ENCODE measurements around the gene RNF114. TPM values are rescaled to one million over a fixed set of nuclear protein-coding genes. Genes with fewer than 3 reads are reported as not detected.
"Not testable (repeated sequence)": the region's sequence is repeated elsewhere in the genome, so short reads cannot be mapped to it uniquely, and the experiment has no call there.

Gene RNF114
- total RNA-seq, 6 experiments from 2014 or later: 51.6 to 61.0 (median 56.1) TPM

GRCh38 chr20:49990271-49990720, 54.1 kb downstream of the RNF114 start:
- Mint-ChIP-seq H3K27me3 (ENCODE audit: insufficient read depth) (no peaks in the 10 kb centered on the region), H3K4me1 (ENCODE audit: low read depth) (peaks cover 56% of the 10 kb centered on the region), H3K27ac (peak overlapping the region; percentile 86), H3K9me3 (no peaks in the 10 kb centered on the region), H3K36me3 (ENCODE audit: low read depth) (peaks cover 6% of the 10 kb centered on the region), H3K4me3 (peak overlapping the region; percentile 70; the same call in 1 of the 2 replicates)
- TF ChIP-seq, protein P1, sequence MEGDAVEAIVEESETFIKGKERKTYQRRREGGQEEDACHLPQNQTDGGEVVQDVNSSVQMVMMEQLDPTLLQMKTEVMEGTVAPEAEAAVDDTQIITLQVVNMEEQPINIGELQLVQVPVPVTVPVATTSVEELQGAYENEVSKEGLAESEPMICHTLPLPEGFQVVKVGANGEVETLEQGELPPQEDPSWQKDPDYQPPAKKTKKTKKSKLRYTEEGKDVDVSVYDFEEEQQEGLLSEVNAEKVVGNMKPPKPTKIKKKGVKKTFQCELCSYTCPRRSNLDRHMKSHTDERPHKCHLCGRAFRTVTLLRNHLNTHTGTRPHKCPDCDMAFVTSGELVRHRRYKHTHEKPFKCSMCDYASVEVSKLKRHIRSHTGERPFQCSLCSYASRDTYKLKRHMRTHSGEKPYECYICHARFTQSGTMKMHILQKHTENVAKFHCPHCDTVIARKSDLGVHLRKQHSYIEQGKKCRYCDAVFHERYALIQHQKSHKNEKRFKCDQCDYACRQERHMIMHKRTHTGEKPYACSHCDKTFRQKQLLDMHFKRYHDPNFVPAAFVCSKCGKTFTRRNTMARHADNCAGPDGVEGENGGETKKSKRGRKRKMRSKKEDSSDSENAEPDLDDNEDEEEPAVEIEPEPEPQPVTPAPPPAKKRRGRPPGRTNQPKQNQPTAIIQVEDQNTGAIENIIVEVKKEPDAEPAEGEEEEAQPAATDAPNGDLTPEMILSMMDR (IDR thresholded peaks at IDR 0.05): no peak
- no peak for DNase-seq

DNA sequence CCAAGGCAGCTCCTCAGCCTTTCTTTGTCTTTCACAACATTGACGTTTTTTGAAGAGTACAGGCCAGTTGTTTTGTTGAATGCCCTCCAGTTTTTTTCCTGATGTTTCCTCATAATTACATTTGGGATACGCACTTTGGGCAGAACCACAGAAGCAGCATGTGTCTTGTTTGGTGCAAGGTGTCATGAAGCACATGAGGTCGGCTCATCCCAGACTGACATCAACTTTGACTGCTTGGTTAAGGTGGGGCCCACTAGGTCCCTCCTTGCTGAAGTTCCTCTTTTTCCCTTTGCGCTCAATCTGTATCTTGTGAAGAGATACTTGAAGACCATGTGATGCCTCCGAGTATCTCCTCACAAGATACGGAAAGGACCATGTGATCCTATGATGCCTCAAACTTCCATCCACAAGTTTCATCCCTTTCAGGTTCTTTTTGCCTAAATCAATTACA, 57.1 kb downstream of the RNF114 start:
- H3K27me3 Mint-ChIP-seq (ENCODE audit: insufficient read depth): no peaks in the 10 kb centered on the region
- TF ChIP-seq, protein P1 (IDR thresholded peaks at IDR 0.05): no peak
- no peaks in the 10 kb centered on the region for H3K36me3 Mint-ChIP-seq (ENCODE audit: low read depth)
- H3K27ac Mint-ChIP-seq: no peak overlapping the region
- no peak for DNase-seq
- no peak overlapping the region for H3K4me3 Mint-ChIP-seq
- H3K9me3 Mint-ChIP-seq: no peaks in the 10 kb centered on the region
- H3K4me1 Mint-ChIP-seq (ENCODE audit: low read depth): peaks cover 26% of the 10 kb centered on the region

DNA sequence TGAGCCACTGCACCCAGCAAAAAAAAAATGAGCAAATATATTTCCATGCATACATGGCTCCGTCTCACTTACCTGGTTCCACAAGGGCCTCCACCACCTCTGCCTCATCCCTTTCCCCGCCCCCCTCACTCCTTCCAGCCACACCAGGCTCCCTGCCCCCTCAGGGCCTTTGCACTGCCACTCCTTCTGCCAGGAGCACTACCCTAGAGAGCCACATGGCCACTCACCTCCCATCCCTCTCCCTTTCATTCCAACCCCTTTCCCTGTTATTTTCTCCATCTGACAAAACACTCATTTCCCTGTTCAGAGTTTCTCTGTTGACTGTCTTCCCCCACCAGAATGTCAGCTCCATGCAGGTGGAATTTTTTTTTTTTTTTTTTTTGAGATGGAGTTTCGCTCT, 59.4 kb downstream of the RNF114 start:
- Mint-ChIP-seq H3K4me1 (ENCODE audit: low read depth) (peaks cover 3% of the 10 kb centered on the region), H3K27me3 (ENCODE audit: insufficient read depth) (no peaks in the 10 kb centered on the region), H3K27ac (no peak overlapping the region), H3K9me3 (no peaks in the 10 kb centered on the region), H3K4me3 (no peak overlapping the region), H3K36me3 (ENCODE audit: low read depth) (no peaks in the 10 kb centered on the region)
- TF ChIP-seq, protein P1 (IDR thresholded peaks at IDR 0.05): no peak
- no peak for DNase-seq

DNA sequence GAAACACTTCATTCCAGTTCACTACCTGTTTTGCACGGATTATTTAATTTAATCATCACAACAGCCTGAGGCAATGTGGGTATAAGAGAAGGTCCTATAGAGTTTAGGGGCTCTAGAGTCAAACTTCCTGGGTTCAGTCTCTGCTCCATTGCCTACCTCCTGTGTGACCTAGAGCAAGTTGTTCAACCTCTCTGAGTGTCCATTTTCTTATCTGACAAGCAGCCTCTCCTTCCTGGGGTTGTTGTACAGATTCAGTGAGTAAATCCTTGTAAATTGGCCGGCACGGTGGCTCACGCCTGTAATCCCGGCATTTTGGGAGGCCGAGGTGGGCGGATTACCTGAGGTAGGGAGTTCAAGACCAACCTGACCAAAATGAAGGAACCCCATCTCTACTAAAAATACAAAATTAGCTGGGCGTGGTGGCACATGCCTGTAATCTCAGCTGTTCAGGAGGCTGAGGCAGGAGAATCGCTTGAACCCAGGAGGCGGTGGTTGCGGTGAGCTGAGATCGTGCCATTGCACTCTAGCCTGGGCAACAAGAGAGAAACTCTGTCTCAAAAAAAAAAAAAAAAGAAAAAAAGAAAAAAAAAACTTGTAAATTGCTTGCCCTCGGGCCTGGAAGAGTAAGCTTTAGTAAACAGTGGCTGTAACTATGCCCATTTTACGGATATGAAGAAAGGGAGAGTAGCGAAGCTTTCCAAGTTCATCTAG, 62.4 kb downstream of the RNF114 start:
- H3K4me1 Mint-ChIP-seq (ENCODE audit: low read depth); DNase-seq; H3K27me3 Mint-ChIP-seq (ENCODE audit: insufficient read depth); H3K36me3 Mint-ChIP-seq (ENCODE audit: low read depth); H3K9me3 Mint-ChIP-seq; H3K27ac Mint-ChIP-seq; H3K4me3 Mint-ChIP-seq: not testable (repeated sequence)

DNA sequence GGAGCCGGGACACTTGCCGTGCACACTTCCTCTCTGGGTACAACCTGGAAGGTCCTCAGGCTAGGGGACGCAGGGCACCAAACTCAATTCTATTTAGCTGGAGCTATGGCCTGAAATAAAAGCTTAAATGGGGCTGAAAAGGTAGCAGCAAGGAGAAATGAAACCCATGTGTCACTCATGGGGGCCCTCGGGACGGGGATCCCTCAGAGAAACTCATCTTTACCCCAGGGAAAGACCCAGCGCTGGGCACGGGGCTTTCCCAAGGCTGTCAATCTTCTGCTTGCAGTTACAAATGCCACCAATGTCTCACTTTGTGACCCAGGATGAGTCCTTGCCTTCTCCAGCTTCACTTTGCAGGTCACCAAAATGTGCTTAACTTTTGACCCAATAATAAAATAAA, 63.1 kb downstream of the RNF114 start:
- Mint-ChIP-seq H3K27ac (no peak overlapping the region), H3K36me3 (ENCODE audit: low read depth) (no peaks in the 10 kb centered on the region), H3K27me3 (ENCODE audit: insufficient read depth) (no peaks in the 10 kb centered on the region), H3K4me3 (no peak overlapping the region), H3K9me3 (no peaks in the 10 kb centered on the region), H3K4me1 (ENCODE audit: low read depth) (peaks cover 8% of the 10 kb centered on the region)
- TF ChIP-seq, protein P1 (IDR thresholded peaks at IDR 0.05): no peak
- no peak for DNase-seq

- not testable (repeated sequence) for H3K4me3 Mint-ChIP-seq; H3K9me3 Mint-ChIP-seq; H3K4me1 Mint-ChIP-seq (ENCODE audit: low read depth); DNase-seq; H3K27ac Mint-ChIP-seq; H3K36me3 Mint-ChIP-seq (ENCODE audit: low read depth); H3K27me3 Mint-ChIP-seq (ENCODE audit: insufficient read depth)
These were observed 64.5 kb downstream of the RNF114 start for GRCh38 chr20:50000548-50001222.

All from HFFc6 (cell line).